Right atrium auricular region (tissue), 2 donors: ENCODE measurements around the gene CYP4F22. TPM values are rescaled to one million over a fixed set of nuclear protein-coding genes. Genes with fewer than 3 reads are reported as not detected.

ENCODE experiments used
- DNase-seq: peaks from one replicate; pipeline ENCODE4 v3.0.0-alpha.2; 2019; ENCODE audit warnings: low spot score
- H3K27ac ChIP-seq, 2 donors: fragments of 200-600 bp; sonication (generic); 1 replicate in 1 of 2; 2 replicates in 1 of 2; pipeline ENCODE4 v1.5.1; 2016 to 2019
- H3K27me3 ChIP-seq, 2 donors: fragments of 200-600 bp; sonication (generic); one replicate each; pipeline versions ENCODE4 v1.5.1 to v1.6.0; 2017 to 2019
- H3K36me3 ChIP-seq: fragments of 200-600 bp; sonication (generic); one replicate; pipeline ENCODE4 v1.5.1; 2016
- H3K4me1 ChIP-seq, 2 donors: fragments of 200-600 bp; sonication (generic); one replicate each; pipeline versions ENCODE4 v1.5.1 to v1.6.0; 2017 to 2019
- H3K4me3 ChIP-seq, 2 donors: fragments of 200-600 bp; sonication (generic); 1 replicate in 1 of 2; 2 replicates in 1 of 2; pipeline ENCODE4 v1.5.1; 2017 to 2019; ENCODE audit warnings: mild to moderate bottlenecking in 1 of 2, moderate library complexity in 1 of 2
- H3K9me3 ChIP-seq, 2 donors: fragments of 200-600 bp; sonication (generic); one replicate each; pipeline ENCODE4 v1.5.1; 2019
- total RNA-seq, 2 donors: library from RNA; depleted of rRNA; stranded (reverse); fragments of >200 nt; gene quantifications; one replicate each; pipeline ENCODE4 v1.1.0, GENCODE V29; 2016
- TF ChIP-seq, protein P1 (sequence below), 2 donors: fragments of 200-600 bp; sonication (generic); IDR thresholded peaks; one replicate each; pipeline ENCODE4 v1.5.1; 2019; ENCODE audit warnings: antibody characterized with exemption in 2 of 2

CYP4F22 gene
- total RNA-seq, 2 donors from 2014 or later: not detected

DNA sequence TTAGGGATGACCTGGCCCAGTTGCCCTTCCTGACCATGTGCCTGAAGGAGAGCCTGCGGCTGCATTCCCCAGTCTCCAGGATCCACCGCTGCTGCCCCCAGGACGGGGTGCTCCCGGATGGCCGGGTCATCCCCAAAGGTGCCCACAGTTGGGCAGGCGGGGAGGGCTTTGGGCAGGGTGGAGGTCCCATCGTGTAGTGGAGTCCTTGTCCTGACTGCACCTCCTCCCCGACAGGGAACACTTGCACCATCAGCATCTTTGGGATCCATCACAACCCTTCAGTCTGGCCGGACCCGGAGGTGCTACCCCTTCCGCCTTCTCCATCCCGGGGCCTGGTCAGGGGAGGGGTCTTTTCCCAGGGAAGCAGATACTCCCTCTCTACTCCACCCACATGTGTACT is 75.0 kb downstream of the CYP4F22 start:
- no peaks in the 10 kb centered on the region for H3K9me3 ChIP-seq
- no peak overlapping the region for H3K27ac ChIP-seq
- peak; percentile 46 for DNase-seq
- TF ChIP-seq, protein P1, sequence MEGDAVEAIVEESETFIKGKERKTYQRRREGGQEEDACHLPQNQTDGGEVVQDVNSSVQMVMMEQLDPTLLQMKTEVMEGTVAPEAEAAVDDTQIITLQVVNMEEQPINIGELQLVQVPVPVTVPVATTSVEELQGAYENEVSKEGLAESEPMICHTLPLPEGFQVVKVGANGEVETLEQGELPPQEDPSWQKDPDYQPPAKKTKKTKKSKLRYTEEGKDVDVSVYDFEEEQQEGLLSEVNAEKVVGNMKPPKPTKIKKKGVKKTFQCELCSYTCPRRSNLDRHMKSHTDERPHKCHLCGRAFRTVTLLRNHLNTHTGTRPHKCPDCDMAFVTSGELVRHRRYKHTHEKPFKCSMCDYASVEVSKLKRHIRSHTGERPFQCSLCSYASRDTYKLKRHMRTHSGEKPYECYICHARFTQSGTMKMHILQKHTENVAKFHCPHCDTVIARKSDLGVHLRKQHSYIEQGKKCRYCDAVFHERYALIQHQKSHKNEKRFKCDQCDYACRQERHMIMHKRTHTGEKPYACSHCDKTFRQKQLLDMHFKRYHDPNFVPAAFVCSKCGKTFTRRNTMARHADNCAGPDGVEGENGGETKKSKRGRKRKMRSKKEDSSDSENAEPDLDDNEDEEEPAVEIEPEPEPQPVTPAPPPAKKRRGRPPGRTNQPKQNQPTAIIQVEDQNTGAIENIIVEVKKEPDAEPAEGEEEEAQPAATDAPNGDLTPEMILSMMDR (IDR thresholded peaks at IDR 0.05): no peak
- no peaks in the 10 kb centered on the region for H3K36me3 ChIP-seq
- H3K27me3 ChIP-seq: peaks cover 0 to 6% of the 10 kb centered on the region in 2 donors
- no peak overlapping the region for H3K4me3 ChIP-seq
- peaks cover 0 to 8% of the 10 kb centered on the region in 2 donors for H3K4me1 ChIP-seq

DNA sequence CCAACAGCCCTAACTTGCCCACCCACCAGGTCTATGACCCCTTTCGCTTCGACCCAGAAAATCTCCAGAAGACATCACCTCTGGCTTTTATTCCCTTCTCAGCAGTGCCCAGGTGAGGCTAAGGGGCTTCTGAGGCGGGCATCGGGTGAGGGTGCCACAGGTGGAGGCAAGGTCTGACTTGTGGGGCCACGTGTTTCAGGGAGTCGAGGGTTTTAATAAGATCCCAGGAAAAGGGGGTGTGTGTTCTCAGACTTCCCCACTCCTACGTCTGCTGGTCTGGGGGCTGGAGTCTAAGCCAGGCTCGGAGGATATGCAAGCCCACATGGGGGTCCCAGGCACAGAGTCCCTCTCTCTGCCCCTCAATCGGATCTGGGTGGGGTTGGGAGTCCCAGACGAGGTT is 75.8 kb downstream of the CYP4F22 start:
- TF ChIP-seq, protein P1 (IDR thresholded peaks at IDR 0.05): no peak
- peaks cover 0 to 8% of the 10 kb centered on the region in 2 donors for H3K4me1 ChIP-seq
- H3K4me3 ChIP-seq: peak overlapping the region in 1 of 2 donors; percentile 5
- peaks cover 0 to 6% of the 10 kb centered on the region in 2 donors for H3K27me3 ChIP-seq
- H3K36me3 ChIP-seq: no peaks in the 10 kb centered on the region
- DNase-seq: peak; percentile 7
- H3K27ac ChIP-seq: no peak overlapping the region
- no peaks in the 10 kb centered on the region for H3K9me3 ChIP-seq

DNA sequence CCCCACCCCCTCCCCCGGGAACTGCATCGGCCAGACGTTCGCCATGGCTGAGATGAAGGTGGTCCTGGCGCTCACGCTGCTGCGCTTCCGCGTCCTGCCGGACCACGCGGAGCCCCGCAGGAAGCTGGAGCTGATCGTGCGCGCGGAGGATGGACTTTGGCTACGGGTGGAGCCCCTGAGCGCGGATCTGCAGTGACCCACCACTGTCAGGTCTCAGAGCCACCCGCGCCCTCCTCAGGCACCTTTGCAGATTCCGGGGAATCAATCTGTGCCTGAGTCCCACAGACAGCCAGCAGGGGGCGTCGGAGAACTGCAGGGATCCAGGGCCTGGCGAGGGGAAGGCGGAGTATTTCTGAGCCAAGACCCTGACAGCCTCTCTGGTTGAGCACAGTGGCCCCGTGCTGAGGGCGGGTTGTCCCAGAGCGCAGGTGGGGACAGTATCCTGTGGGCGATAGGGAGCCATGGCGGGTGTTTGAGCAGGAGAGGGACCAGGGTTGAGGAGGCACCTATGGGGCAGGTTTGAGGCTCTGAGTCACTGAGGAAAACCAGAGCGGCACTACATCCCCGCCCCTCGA is 76.3 kb downstream of the CYP4F22 start:
- no peak overlapping the region for H3K27ac ChIP-seq
- H3K27me3 ChIP-seq: peaks cover 0 to 6% of the 10 kb centered on the region in 2 donors
- TF ChIP-seq, protein P1 (IDR thresholded peaks at IDR 0.05): peak; percentile 81 to 89
- no peaks in the 10 kb centered on the region for H3K9me3 ChIP-seq
- peaks cover 0 to 8% of the 10 kb centered on the region in 2 donors for H3K4me1 ChIP-seq
- no peaks in the 10 kb centered on the region for H3K36me3 ChIP-seq
- peak overlapping the region in 1 of 2 donors; percentile 5 for H3K4me3 ChIP-seq
- peak; percentile 69 for DNase-seq

DNA sequence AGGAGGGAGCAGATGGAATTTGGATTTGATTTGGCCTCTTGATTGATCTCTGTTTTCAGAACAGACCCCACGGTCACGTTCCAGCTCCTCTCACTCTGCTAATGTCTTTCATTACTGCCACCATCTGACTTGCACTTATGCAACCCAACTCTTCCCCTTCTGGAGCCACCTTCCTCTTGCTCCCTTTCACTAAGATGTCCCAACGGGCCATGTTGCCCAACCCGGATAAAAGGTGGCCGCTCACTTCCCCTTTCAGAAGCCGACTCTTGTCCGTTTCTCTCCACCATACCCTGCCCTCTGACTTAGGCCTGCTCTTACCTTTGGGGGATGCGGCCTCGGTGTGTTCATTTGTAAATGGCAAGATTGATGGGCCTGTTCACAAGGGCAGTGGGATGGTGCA is 79.3 kb downstream of the CYP4F22 start:
- peaks cover 0 to 6% of the 10 kb centered on the region in 2 donors for H3K27me3 ChIP-seq
- no peak overlapping the region for H3K27ac ChIP-seq
- H3K9me3 ChIP-seq: no peaks in the 10 kb centered on the region
- TF ChIP-seq, protein P1 (IDR thresholded peaks at IDR 0.05): no peak
- peaks cover 0 to 8% of the 10 kb centered on the region in 2 donors for H3K4me1 ChIP-seq
- H3K36me3 ChIP-seq: no peaks in the 10 kb centered on the region
- no peak overlapping the region for H3K4me3 ChIP-seq
- peak; percentile 52 for DNase-seq

DNA sequence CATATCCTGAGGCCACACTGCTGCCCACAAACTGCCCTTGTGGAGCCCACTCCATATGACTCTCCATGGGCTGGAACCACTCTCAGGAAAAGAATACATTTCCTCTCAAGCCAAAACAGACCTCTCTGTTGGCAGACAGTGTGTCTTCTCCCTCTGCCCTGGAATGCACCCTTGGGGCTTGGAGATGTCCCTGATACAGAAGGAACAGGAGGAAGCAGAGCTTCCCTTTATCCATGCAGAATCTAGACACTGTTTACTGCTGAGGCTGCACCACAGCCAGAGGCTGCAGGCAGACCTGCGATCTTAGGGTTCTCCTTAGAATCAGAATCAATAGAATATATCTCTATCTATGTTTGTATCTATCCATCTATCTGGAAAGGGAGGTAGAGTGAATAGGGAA is 79.9 kb downstream of the CYP4F22 start:
- Histone ChIP-seq H3K27ac (no peak overlapping the region), H3K4me1 (peaks cover 0 to 8% of the 10 kb centered on the region in 2 donors), H3K4me3 (no peak overlapping the region), H3K9me3 (no peaks in the 10 kb centered on the region), H3K27me3 (peaks cover 0 to 6% of the 10 kb centered on the region in 2 donors), H3K36me3 (no peaks in the 10 kb centered on the region)
- no peak for DNase-seq
- TF ChIP-seq, protein P1 (IDR thresholded peaks at IDR 0.05): no peak
